CD4-positive, alpha-beta T cell (primary cell): ENCODE results near the gene NOTCH1. TPM values are rescaled to one million over a fixed set of nuclear protein-coding genes. Genes with fewer than 3 reads are reported as not detected.

ENCODE experiments used
- ATAC-seq: fragments of 200-7000 bp; cut with Tn5 transposase; one replicate; pipeline ENCODE4 v1.10.0; 2022; ENCODE audit warnings: mild to moderate bottlenecking; ENCODE audit not compliant: poor library complexity
- CTCF ChIA-PET: fragments of 350-600 bp; sonication (Branson Sonifier 250); formaldehyde crosslinking; loops from one replicate; lab custom pipeline; 2021; ENCODE audit warnings: antibody characterized with exemption, inconsistent platforms; lab: Charles Lee
- POLR2A ChIA-PET: fragments of 350-600 bp; sonication (Branson Sonifier 250); formaldehyde crosslinking; loops from one replicate; lab custom pipeline; 2021; ENCODE audit warnings: antibody characterized with exemption, inconsistent platforms; lab: Charles Lee
- DNase-seq, 14 experiments: peaks; one replicate each; pipeline ENCODE4 v3.0.0-alpha.2; 2013 to 2020; ENCODE audit warnings: mixed read lengths in 2 of 14
- H3K27ac ChIP-seq, 2 donors: one replicate each; pipeline versions ENCODE4 v1.5.1 to v1.7.0; 2013; ENCODE audit warnings: low read length in 2 of 2, low read depth in 1 of 2, mild to moderate bottlenecking in 1 of 2
- H3K27me3 ChIP-seq, 2 experiments: 1 replicate in 1 of 2; 2 replicates in 1 of 2; pipeline versions ENCODE4 v1.6.1 to v1.7.0; 2013; ENCODE audit warnings: low read length in 2 of 2, control low read depth in 1 of 2, mild to moderate bottlenecking in 1 of 2, moderate library complexity in 1 of 2; ENCODE audit not compliant: insufficient read depth in 2 of 2, control insufficient read depth in 1 of 2
- H3K36me3 ChIP-seq: one replicate; pipeline ENCODE4 v1.6.1; 2013; ENCODE audit warnings: low read length, control low read depth; ENCODE audit not compliant: insufficient read depth
- H3K4me1 ChIP-seq: one replicate; pipeline ENCODE4 v1.6.1; 2013; ENCODE audit warnings: low read length, control low read depth; ENCODE audit not compliant: insufficient read depth
- H3K4me3 ChIP-seq: one replicate; pipeline ENCODE4 v1.5.1; 2013; ENCODE audit warnings: mild to moderate bottlenecking, low read length, moderate library complexity
- H3K9me3 ChIP-seq, 2 experiments: 1 replicate in 1 of 2; 2 replicates in 1 of 2; pipeline versions ENCODE4 v1.6.1 to v1.7.0; 2013; ENCODE audit warnings: low read length in 2 of 2, mild to moderate bottlenecking in 2 of 2, control low read depth in 1 of 2, moderate library complexity in 1 of 2; ENCODE audit not compliant: control insufficient read depth in 1 of 2, insufficient read depth in 1 of 2
- H3K27ac Mint-ChIP-seq: one replicate; pipeline ENCODE4 v1.8.0; 2020; ENCODE audit warnings: mixed read lengths
- H3K27me3 Mint-ChIP-seq: one replicate; pipeline ENCODE4 v1.8.0; 2021; ENCODE audit warnings: mixed read lengths
- H3K36me3 Mint-ChIP-seq: one replicate; pipeline ENCODE4 v1.8.0; 2021; ENCODE audit warnings: low read depth, mixed read lengths
- H3K4me1 Mint-ChIP-seq: one replicate; pipeline ENCODE4 v1.8.0; 2021; ENCODE audit warnings: low read depth, mixed read lengths
- H3K4me3 Mint-ChIP-seq: one replicate; pipeline ENCODE4 v1.8.0; 2020; ENCODE audit warnings: mild to moderate bottlenecking, mixed read lengths
- H3K9me3 Mint-ChIP-seq: one replicate; pipeline ENCODE4 v1.8.0; 2020; ENCODE audit warnings: mixed read lengths
- intact Hi-C, 2 experiments: fragments of 100-400 bp; cut with DNase I in 1 of 2; cut with micrococcal nuclease in 1 of 2; formaldehyde crosslinking; loops; one replicate each; pipeline versions ENCODE4 v1.15.1 to v1.9.0; 2023 to 2025; cut with DNase I, micrococcal nuclease
- total RNA-seq, 174 experiments: library from RNA in 2 of 174; stranded (reverse) in 2 of 174; gene quantifications; one replicate each; pipeline ENCODE4 v1.2.3 and lab custom pipeline; 2021 to 2026
- TF ChIP-seq, protein P1 (sequence below): fragments of 200-600 bp; IDR thresholded peaks from one replicate; pipeline ENCODE4 v1.8.0; 2022; ENCODE audit warnings: antibody characterized with exemption, mild to moderate bottlenecking

The NOTCH1 gene
- total RNA-seq, 2 experiments from 2014 or later, result 30.8 to 34.2 TPM

DNA sequence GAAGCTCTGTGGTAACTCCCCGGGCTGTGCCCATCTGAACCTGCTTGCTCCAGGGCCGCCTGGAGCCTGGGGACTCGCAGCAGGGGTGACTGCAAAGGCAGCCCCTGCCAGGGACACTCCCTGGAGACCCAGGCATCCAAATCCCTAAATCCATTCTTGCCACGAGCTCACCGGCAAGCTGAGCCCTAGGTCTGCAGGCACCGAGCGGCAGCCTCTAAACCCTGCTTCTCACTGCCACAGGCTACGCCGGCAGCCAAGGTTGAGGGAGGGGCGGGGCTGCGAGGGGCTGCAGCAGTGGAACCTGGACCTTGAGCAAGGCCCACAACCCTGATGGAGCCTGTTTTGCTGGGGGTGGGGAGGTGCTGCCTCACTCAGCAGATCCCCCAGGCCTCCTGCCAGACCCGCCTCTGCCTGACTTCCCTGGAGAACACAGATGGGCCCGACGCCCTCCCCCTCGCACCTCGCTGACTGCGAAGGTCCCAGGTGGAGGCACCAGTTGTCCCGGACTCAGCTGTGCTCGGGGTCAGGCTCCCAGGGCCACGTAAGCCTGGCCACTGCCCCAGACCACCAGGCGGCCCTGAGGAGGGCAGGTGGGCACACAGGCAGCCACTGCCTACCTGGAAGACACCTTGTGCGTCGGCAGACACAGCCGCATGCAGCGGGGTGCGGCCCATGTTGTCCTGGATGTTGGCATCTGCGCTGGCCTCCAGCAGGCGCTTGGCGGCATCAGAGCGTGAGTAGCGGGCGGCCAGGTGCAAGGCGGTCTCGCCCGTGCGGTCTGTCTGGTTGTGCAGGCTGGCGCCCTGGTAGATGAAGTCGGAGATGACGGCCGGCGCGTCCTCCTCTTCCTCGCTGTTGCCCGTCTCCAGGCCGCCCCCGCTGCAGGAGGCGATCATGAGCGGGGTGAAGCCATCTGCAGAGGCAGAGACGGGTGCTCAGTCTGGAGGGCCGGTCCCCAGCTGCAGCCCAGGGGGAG lies 45.6 kb downstream of the NOTCH1 start:
- ATAC-seq (no peak), DNase-seq (no peak)
- Histone ChIP-seq H3K4me1 (no peaks in the 10 kb centered on the region), H3K27ac (no peak overlapping the region), H3K9me3 (no peaks in the 10 kb centered on the region), H3K4me3 (no peak overlapping the region), H3K27me3 (no peaks in the 10 kb centered on the region), H3K36me3 (peaks cover 88% of the 10 kb centered on the region)
- intact Hi-C loops, result no loop called here
- H3K36me3 Mint-ChIP-seq, result peaks cover 35% of the 10 kb centered on the region
- ChIA-PET POLR2A (no interaction called here), CTCF (interaction anchor here (0.8 kb wide), 1 partner anchor 15 kb away, joined by 3 read pairs; no protein-coding TSS in a partner anchor)
- H3K9me3 Mint-ChIP-seq, result no peaks in the 10 kb centered on the region
- TF ChIP-seq, protein P1, sequence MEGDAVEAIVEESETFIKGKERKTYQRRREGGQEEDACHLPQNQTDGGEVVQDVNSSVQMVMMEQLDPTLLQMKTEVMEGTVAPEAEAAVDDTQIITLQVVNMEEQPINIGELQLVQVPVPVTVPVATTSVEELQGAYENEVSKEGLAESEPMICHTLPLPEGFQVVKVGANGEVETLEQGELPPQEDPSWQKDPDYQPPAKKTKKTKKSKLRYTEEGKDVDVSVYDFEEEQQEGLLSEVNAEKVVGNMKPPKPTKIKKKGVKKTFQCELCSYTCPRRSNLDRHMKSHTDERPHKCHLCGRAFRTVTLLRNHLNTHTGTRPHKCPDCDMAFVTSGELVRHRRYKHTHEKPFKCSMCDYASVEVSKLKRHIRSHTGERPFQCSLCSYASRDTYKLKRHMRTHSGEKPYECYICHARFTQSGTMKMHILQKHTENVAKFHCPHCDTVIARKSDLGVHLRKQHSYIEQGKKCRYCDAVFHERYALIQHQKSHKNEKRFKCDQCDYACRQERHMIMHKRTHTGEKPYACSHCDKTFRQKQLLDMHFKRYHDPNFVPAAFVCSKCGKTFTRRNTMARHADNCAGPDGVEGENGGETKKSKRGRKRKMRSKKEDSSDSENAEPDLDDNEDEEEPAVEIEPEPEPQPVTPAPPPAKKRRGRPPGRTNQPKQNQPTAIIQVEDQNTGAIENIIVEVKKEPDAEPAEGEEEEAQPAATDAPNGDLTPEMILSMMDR, result no peak
- H3K27me3 Mint-ChIP-seq, result no peaks in the 10 kb centered on the region
- H3K27ac Mint-ChIP-seq, result no peak overlapping the region
- no peaks in the 10 kb centered on the region for H3K4me1 Mint-ChIP-seq
- H3K4me3 Mint-ChIP-seq, result no peak overlapping the region

DNA sequence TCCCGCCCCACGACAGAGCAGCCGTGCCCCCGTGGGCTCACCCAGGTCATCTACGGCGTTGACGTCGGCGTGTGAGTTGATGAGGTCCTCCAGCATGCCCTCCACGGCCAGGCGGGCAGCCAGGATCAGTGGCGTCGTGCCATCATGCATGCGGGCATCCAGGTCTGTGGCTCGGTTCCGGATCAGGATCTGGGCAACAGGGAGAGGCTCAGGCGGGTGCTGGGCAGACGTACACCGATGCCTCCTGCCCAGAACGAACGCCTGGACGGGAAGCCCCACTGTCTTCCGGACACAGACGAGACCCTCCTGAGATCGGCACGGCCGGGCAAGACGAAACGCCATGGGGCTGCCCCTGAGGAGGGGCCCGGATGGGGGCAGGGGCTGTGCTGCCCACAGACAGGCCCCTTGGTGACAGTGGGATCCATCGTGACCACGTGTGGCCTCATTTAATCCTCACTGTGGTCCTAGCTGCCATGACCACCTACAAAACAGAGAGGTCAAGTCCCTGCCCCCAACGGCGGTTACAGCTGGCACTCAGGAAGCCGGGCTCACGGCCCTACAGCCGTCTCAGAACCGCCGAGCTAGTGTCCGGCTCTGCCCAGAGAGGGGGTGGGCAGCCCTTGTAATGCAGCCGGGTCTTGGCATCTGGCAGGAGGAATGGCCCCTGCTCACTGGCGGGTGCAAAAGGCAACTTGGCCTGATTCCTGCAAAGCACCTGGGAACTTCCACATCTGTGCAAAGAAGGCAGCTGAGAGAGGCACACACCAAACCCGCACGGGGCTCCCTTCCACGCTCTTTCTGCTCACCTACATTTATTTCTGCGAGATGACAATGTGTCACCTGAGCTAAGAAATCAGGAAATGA lies 46.5 kb downstream of the NOTCH1 start:
- H3K27ac Mint-ChIP-seq, result no peak overlapping the region
- H3K27me3 Mint-ChIP-seq, result no peaks in the 10 kb centered on the region
- no peaks in the 10 kb centered on the region for H3K4me1 Mint-ChIP-seq
- H3K9me3 Mint-ChIP-seq, result no peaks in the 10 kb centered on the region
- intact Hi-C loops, result no loop called here
- H3K27me3 ChIP-seq, result no peaks in the 10 kb centered on the region
- no peak overlapping the region for H3K4me3 Mint-ChIP-seq
- no peak for DNase-seq
- H3K36me3 Mint-ChIP-seq, result peaks cover 35% of the 10 kb centered on the region
- H3K27ac ChIP-seq, result no peak overlapping the region
- ATAC-seq, result no peak
- CTCF ChIA-PET, result interaction anchor here (0.8 kb wide), 1 partner anchor 14 kb away, joined by 3 read pairs; no protein-coding TSS in a partner anchor
- H3K9me3 ChIP-seq, result no peaks in the 10 kb centered on the region
- H3K4me1 ChIP-seq, result no peaks in the 10 kb centered on the region
- peaks cover 78% of the 10 kb centered on the region for H3K36me3 ChIP-seq
- no peak overlapping the region for H3K4me3 ChIP-seq
- POLR2A ChIA-PET, result no interaction called here
- TF ChIP-seq, protein P1, result no peak

DNA sequence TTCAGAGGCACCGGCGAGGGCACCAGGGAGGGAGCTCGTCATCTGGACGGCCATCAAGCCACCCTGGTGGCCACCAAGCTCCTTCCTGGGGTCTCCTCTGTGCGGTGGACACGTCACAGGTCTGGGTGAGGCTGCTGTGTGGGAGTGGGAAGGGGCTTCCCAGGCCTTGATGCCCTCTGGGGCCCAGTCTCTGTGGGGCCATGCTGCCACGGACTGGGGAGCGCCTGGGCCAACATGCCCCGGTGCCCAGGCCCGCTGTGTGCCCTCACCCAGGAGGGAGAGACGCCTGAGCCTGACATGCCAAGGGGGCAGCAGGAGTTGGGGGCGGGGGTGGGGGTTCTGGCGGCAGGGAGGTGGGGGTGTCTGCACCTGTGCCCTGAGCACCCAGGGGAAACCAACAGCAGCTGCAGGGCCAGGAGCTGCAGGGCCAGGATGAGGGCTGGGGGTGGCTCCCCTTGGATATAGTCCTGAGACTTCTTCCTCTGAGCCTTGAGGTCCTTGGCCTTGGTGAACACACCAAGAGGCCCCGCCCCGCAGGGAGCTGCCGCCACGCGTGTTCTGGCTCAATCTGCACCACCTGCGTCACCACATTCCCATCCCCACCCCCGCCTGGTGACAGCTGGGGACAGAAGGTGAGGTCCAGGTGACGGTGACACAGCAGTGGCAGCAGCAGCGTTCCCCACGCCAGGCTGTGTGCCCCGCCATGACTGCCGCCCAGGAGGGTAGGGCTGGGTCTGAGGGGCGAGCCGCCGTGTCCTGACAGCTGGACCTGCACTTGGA lies 47.7 kb downstream of the NOTCH1 start:
- Mint-ChIP-seq H3K27ac (no peak overlapping the region), H3K4me1 (no peaks in the 10 kb centered on the region), H3K4me3 (no peak overlapping the region), H3K27me3 (no peaks in the 10 kb centered on the region), H3K36me3 (peaks cover 35% of the 10 kb centered on the region), H3K9me3 (no peaks in the 10 kb centered on the region)
- Histone ChIP-seq H3K9me3 (peaks cover 0 to under 1% of the 10 kb centered on the region in 2 experiments), H3K27ac (no peak overlapping the region), H3K27me3 (no peaks in the 10 kb centered on the region), H3K4me3 (no peak overlapping the region), H3K36me3 (peaks cover 66% of the 10 kb centered on the region), H3K4me1 (no peaks in the 10 kb centered on the region)
- no peak for DNase-seq
- CTCF ChIA-PET, result no interaction called here
- intact Hi-C loops, result no loop called here
- ATAC-seq, result no peak
- POLR2A ChIA-PET, result no interaction called here
- TF ChIP-seq, protein P1, result no peak
